Psoas muscle (tissue), 8 donors: ENCODE results near the gene ZYX. TPM values are rescaled to one million over a fixed set of nuclear protein-coding genes. Genes with fewer than 3 reads are reported as not detected.

Experiments
- ATAC-seq, 4 donors: fragments of 200-7000 bp; cut with Tn5 transposase; one replicate each; pipeline ENCODE4 v1.9.1; 2020; ENCODE audit warnings: moderate library complexity in 3 of 4, mild to moderate bottlenecking in 2 of 4
- DNase-seq, 2 donors: peaks; one replicate each; pipeline ENCODE4 v3.0.0-alpha.2; 2020
- H3K27ac ChIP-seq: fragments of 200-600 bp; one replicate; pipeline ENCODE4 v1.8.0; 2022
- H3K27me3 ChIP-seq, 3 donors: fragments of 200-600 bp in 1 of 3; one replicate each; pipeline versions ENCODE4 v1.6.1 to v1.8.0; 2013 to 2022; ENCODE audit warnings: low read length in 2 of 3, mild to moderate bottlenecking in 2 of 3, moderate library complexity in 1 of 3; ENCODE audit not compliant: insufficient read depth in 3 of 3
- H3K36me3 ChIP-seq, 2 donors: fragments of 200-600 bp in 1 of 2; one replicate each; pipeline versions ENCODE4 v1.6.1 to v1.8.0; 2013 to 2022; ENCODE audit warnings: low read depth in 1 of 2, mild to moderate bottlenecking in 1 of 2, moderate library complexity in 1 of 2; ENCODE audit not compliant: insufficient read depth in 1 of 2
- H3K4me1 ChIP-seq: fragments of 200-600 bp; one replicate; pipeline ENCODE4 v1.8.0; 2022
- H3K4me3 ChIP-seq: fragments of 200-600 bp; one replicate; pipeline ENCODE4 v1.8.0; 2022; ENCODE audit warnings: mild to moderate bottlenecking
- H3K9me3 ChIP-seq: fragments of 200-600 bp; one replicate; pipeline ENCODE4 v1.8.0; 2022
- WGBS, 3 donors: extraction: QIAGEN DNeasy Blood & Tissue Kit; methylation state at CpG; one replicate each; pipeline versions ENCODE4 v1.1.6 to v1.1.7; 2013; 5-methylcytosine and 5-hydroxymethylcytosine counted together
- intact Hi-C, 2 donors: fragments of 100-400 bp; cut with DNase I; formaldehyde crosslinking; loops; one replicate each; pipeline versions ENCODE4 v1.11.0 to v1.14.2; 2022
- polyA plus RNA-seq, 3 donors: library from polyadenylated mRNA; stranded (reverse); fragments of 200-250 nt; gene quantifications; one replicate each; pipeline ENCODE4 v1.2.3, GENCODE V29; 2013
- total RNA-seq, 4 donors: library from RNA; stranded (reverse); fragmentation: NEBNext Ultra II Directional in 2 of 4; extraction: Animal tissue kit (Norgen Biotek cat#: 25700) in 2 of 4; gene quantifications; one replicate each; pipeline versions ENCODE4 v1.2.1 to v1.2.4, GENCODE V29; 2021 to 2023
- TF ChIP-seq, protein P1 (sequence below): fragments of 200-600 bp; IDR thresholded peaks from one replicate; pipeline ENCODE4 v1.8.0; 2022; ENCODE audit warnings: antibody characterized with exemption
- donor health status: healthy with polysubstance abuse.
- donor health status: DM: no; HTN: no; CAD: no; lungs with moderate emphysema.
- donor health status: Bipolar disorder and iron deficiency.
- donor health status: healthy.
- donor health status: DM: yes; HTN: yes; CAD: no.
- donor health status: DM: no; HTN: no; CAD: no.
- donor health status: DM: no; HTN: no; CAD: no.
- donor health status: DM: yes; HTN: yes; CAD: no.

The ZYX gene
- total and polyA plus RNA-seq, 7 donors: 34.4 to 215 (median 84.1) TPM

DNA sequence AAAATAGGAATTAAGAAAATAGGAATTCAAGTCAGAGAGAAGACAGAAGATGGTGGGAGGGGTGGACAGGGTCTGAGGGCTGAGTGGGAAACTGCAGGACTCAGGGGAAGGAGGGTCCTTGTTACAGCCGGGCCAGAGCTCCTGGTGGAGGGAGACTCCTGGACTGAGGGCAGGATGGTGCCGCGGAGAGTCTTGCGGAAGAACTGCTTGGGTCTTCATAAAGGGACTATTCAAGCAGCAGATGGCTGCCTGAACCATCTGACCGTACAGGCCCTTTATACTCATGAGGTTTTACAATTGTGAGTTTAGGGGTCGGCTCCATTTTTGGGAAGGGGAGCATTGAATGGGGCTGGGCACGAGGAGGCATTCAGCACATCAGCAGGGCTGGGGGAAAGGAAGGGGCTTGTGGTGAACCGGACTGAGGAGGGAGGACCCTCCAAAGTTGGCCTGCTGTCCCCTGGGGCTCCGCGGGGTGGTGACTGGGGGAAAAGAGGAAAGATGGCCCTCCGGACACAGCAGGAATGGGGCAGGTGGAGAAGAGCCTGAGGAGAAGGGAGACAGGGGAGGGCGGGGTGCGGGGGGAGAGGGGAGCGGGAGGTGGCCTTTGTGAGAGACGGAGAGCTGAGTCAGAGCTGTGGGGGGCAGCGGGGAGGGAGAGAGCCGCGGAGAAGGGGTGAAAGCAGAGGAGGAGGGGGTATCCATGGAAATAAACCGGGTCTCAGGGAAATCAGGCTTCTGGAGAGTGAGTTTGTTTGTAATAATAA lies 20.2 kb upstream of the ZYX start:
- intact Hi-C loops: no loop called here

DNA sequence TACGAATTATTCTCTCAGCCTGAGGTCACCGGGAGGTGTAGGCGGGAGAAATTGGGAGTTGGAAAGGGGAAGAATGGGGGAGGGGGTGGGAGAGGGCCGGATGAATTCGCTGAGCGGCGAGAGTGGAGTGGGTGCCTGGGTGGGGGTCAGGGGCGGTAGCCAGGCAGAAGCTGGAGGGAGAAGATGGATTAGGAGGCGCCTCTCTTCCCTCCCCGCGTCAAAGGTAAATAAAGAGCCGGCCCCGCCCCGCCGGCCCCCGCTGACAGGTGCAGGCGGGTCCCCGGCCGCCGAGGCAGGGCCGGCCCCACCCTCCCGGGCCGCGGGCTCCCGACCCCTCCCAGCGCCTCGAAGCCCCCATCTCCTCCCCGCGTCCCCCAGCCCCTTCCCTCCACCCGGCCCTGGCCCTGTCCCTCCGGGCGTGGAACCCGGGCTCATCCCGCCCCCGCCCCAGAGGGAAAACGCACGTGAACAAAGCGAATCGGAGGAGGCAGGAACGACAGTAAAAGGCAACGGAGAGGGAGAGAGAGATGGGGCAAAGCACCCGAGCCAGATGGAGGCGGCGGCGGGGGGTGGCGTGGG lies 19.5 kb upstream of the ZYX start:
- H3K36me3 ChIP-seq: no peaks in the 10 kb centered on the region
- 3 to 4% (median 4%) methylated on average over 20 to 46 of the region's 46 CpGs for whole genome bisulfite sequencing, 3 donors
- no peaks in the 10 kb centered on the region for H3K9me3 ChIP-seq
- TF ChIP-seq, protein P1, sequence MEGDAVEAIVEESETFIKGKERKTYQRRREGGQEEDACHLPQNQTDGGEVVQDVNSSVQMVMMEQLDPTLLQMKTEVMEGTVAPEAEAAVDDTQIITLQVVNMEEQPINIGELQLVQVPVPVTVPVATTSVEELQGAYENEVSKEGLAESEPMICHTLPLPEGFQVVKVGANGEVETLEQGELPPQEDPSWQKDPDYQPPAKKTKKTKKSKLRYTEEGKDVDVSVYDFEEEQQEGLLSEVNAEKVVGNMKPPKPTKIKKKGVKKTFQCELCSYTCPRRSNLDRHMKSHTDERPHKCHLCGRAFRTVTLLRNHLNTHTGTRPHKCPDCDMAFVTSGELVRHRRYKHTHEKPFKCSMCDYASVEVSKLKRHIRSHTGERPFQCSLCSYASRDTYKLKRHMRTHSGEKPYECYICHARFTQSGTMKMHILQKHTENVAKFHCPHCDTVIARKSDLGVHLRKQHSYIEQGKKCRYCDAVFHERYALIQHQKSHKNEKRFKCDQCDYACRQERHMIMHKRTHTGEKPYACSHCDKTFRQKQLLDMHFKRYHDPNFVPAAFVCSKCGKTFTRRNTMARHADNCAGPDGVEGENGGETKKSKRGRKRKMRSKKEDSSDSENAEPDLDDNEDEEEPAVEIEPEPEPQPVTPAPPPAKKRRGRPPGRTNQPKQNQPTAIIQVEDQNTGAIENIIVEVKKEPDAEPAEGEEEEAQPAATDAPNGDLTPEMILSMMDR: no peak
- H3K4me3 ChIP-seq: peak overlapping the region; percentile 69
- no peak for ATAC-seq
- peaks cover 0 to 42% (median 15%) of the 10 kb centered on the region in 3 donors for H3K27me3 ChIP-seq
- no peak for DNase-seq
- H3K27ac ChIP-seq: no peak overlapping the region
- no peaks in the 10 kb centered on the region for H3K4me1 ChIP-seq
- intact Hi-C loops: no loop called here

More for the DNA sequence above, 20.2 kb upstream of the ZYX start:
- H3K4me3 ChIP-seq: peak overlapping the region; percentile 69
- no peaks in the 10 kb centered on the region for H3K36me3 ChIP-seq
- H3K27ac ChIP-seq: no peak overlapping the region
- H3K27me3 ChIP-seq: peaks cover 0 to 42% (median 15%) of the 10 kb centered on the region in 3 donors
- ATAC-seq (no peak), DNase-seq (no peak)
- WGBS, 3 donors: 35 to 43% (median 39%) methylated on average over 18 to 19 of the region's 19 CpGs
- H3K4me1 ChIP-seq: no peaks in the 10 kb centered on the region
- TF ChIP-seq, protein P1: no peak
- no peaks in the 10 kb centered on the region for H3K9me3 ChIP-seq

- Histone ChIP-seq H3K9me3 (no peaks in the 10 kb centered on the region), H3K4me3 (peak within 1 kb of the TSS; percentile 69), H3K27ac (no peak within 1 kb of the TSS), H3K27me3 (peaks cover 0 to 42% (median 15%) of the 10 kb centered on the region in 3 donors), H3K36me3 (no peaks in the 10 kb centered on the region), H3K4me1 (no peaks in the 10 kb centered on the region)
- intact Hi-C loops: no loop called here
- TF ChIP-seq, protein P1: no peak
- 0 to 1% (median 1%) methylated on average over 39 to 106 of the region's 112 CpGs for WGBS, 3 donors
- DNase-seq (no peak), ATAC-seq (peak; percentile 36 to 58 (median 43))
Measured at GRCh38 chr7:143362131-143363015, 18.8 kb upstream of the ZYX start, which contains the start of gene FAM131B. FAM131B (minus strand) TSS chr7:143362713; CDS start chr7:143362603, 110 bp downstream.

- TF ChIP-seq, protein P1: no peak
- Histone ChIP-seq H3K9me3 (no peaks in the 10 kb centered on the region), H3K27ac (no peak overlapping the region), H3K4me3 (peak overlapping the region; percentile 69), H3K4me1 (no peaks in the 10 kb centered on the region), H3K36me3 (no peaks in the 10 kb centered on the region), H3K27me3 (peaks cover 0 to 42% (median 15%) of the 10 kb centered on the region in 3 donors)
- intact Hi-C loops: no loop called here
- DNase-seq (no peak), ATAC-seq (no peak)
- 37 to 49% (median 39%) methylated on average over 19 of the region's 19 CpGs for WGBS, 3 donors
Measured at GRCh38 chr7:143363016-143363937, 17.9 kb upstream of the ZYX start.
